NCI-H1436 (cell line): ENCODE measurements around the gene SOX6.

Experiments used
- DNase-seq: peaks from one replicate; lab custom pipeline; 2025; lab: John Stamatoyannopoulos, UW

SOX6 gene

GRCh38 chr11:15958910-15959309 is 397.4 kb downstream of the SOX6 start:
- DNase-seq: no peak

- DNase-seq: no peak
Observed at GRCh38 chr11:15957234-15957633, 399.1 kb downstream of the SOX6 start.

- DNase-seq: no peak
Observed at GRCh38 chr11:15956302-15956701, 400.0 kb downstream of the SOX6 start.

- DNase-seq: no peak
Observed at GRCh38 chr11:15955595-15955994, 400.8 kb downstream of the SOX6 start.

GRCh38 chr11:15947681-15948648 is 408.4 kb downstream of the SOX6 start:
- no peak for DNase-seq

- no peak for DNase-seq
Observed at GRCh38 chr11:15945726-15946125, 410.6 kb downstream of the SOX6 start.

- no peak for DNase-seq
Observed at GRCh38 chr11:15944460-15944859, 411.9 kb downstream of the SOX6 start.

- DNase-seq: peak; percentile 33
Observed at GRCh38 chr11:15943418-15944197, 412.7 kb downstream of the SOX6 start.

- DNase-seq: no peak
Observed at GRCh38 chr11:15942936-15943335, 413.4 kb downstream of the SOX6 start.

GRCh38 chr11:15942126-15942525 is 414.2 kb downstream of the SOX6 start:
- DNase-seq: no peak

- DNase-seq: no peak
Observed at GRCh38 chr11:15941206-15941770, 415.1 kb downstream of the SOX6 start.

GRCh38 chr11:15940462-15941205 is 415.7 kb downstream of the SOX6 start:
- DNase-seq: no peak

GRCh38 chr11:15938983-15939382 is 417.4 kb downstream of the SOX6 start:
- no peak for DNase-seq

- DNase-seq: no peak
Observed at GRCh38 chr11:15938121-15938611, 418.2 kb downstream of the SOX6 start.

GRCh38 chr11:15937601-15938120 is 418.7 kb downstream of the SOX6 start:
- no peak for DNase-seq

GRCh38 chr11:15936011-15936410 is 420.3 kb downstream of the SOX6 start:
- no peak for DNase-seq

- no peak for DNase-seq
Observed at GRCh38 chr11:15935373-15935772, 421.0 kb downstream of the SOX6 start.

GRCh38 chr11:15933886-15934625 is 422.3 kb downstream of the SOX6 start:
- DNase-seq: no peak

- no peak for DNase-seq
Observed at GRCh38 chr11:15932417-15932816, 423.9 kb downstream of the SOX6 start.

- no peak for DNase-seq
Observed at GRCh38 chr11:15931497-15931896, 424.8 kb downstream of the SOX6 start.
